Measurements from ENCODE around the gene DNAH17. TPM values are rescaled to one million over a fixed set of nuclear protein-coding genes. Genes with fewer than 3 reads are reported as not detected.
"Not testable (repeated sequence)": the region's sequence is repeated elsewhere in the genome, so short reads cannot be mapped to it uniquely, and the experiment has no call there.

Gene DNAH17
- total and polyA plus RNA-seq, 7 experiments from 2014 or later: 0.05 to 1.5 (median 0.38) TPM

DNA sequence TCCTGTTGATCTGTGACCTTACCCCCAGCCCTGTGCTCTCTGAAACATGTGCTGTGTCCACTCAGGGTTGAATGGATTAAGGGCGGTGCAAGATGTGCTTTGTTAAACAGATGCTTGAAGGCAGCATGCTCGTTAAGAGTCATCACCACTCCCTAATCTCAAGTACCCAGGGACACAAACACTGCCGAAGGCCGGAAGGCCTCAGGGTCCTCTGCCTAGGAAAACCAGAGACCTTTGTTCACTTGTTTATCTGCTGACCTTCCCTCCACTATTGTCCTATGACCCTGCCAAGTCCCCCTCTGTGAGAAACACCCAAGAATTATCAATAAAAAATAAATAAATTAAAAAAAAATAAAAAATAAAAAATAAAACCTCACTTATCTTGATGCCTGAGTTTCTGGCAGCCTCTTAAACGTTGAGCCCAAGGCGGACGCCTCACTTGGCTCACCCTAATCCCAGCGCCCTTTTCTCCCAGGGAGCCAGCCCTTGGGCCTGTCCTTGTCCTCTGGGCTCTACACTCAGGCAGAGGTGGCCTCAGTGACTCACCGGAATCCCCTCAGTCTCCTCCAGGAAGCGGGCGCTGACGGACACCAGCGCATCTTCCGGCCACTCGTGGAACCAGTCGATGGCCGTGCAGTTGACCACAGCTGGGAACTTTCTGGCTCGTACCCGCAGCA lies 110.9 kb downstream of the DNAH17 start:
- H3K27me3 ChIP-seq (ENCODE audit: control insufficient read depth in 2 of 2, insufficient read depth in 2 of 2, low read length in 2 of 2); H3K9me3 Mint-ChIP-seq; H3K27ac Mint-ChIP-seq; CTCF ChIA-PET; DNase-seq; H3K9me3 ChIP-seq (ENCODE audit: control insufficient read depth in 2 of 3, low read length in 3 of 3); H3K36me3 ChIP-seq (ENCODE audit: control insufficient read depth in 2 of 3, insufficient read depth in 3 of 3, low read length in 3 of 3); ATAC-seq; H3K4me3 ChIP-seq (ENCODE audit: low read length); intact Hi-C loops (cut with micrococcal nuclease); H3K36me3 Mint-ChIP-seq; H3K27ac ChIP-seq (ENCODE audit: low read depth, low read length); H3K27me3 Mint-ChIP-seq; POLR2A ChIA-PET; H3K4me1 Mint-ChIP-seq; H3K4me1 ChIP-seq (ENCODE audit: control insufficient read depth in 2 of 2, insufficient read depth in 2 of 2, low read length in 2 of 2); H3K4me3 Mint-ChIP-seq: not testable (repeated sequence)

GRCh38 chr17:78462148-78462547 lies 115.0 kb downstream of the DNAH17 start:
- ChIA-PET CTCF (no interaction called here), POLR2A (no interaction called here)
- Mint-ChIP-seq H3K36me3 (no peaks in the 10 kb centered on the region), H3K27me3 (no peaks in the 10 kb centered on the region), H3K9me3 (peaks cover 0 to 5% (median 0%) of the 10 kb centered on the region in 11 donors), H3K27ac (no peak overlapping the region), H3K4me3 (no peak overlapping the region), H3K4me1 (no peaks in the 10 kb centered on the region)
- no peak for ATAC-seq
- no peak for DNase-seq
- Histone ChIP-seq H3K4me3 (ENCODE audit: low read length) (no peak overlapping the region), H3K27ac (ENCODE audit: low read depth, low read length) (no peak overlapping the region), H3K4me1 (ENCODE audit: control insufficient read depth in 2 of 2, insufficient read depth in 2 of 2, low read length in 2 of 2) (no peaks in the 10 kb centered on the region), H3K27me3 (ENCODE audit: control insufficient read depth in 2 of 2, insufficient read depth in 2 of 2, low read length in 2 of 2) (no peaks in the 10 kb centered on the region), H3K9me3 (ENCODE audit: control insufficient read depth in 2 of 3, low read length in 3 of 3) (no peaks in the 10 kb centered on the region), H3K36me3 (ENCODE audit: control insufficient read depth in 2 of 3, insufficient read depth in 3 of 3, low read length in 3 of 3) (no peaks in the 10 kb centered on the region)
- intact Hi-C loops (cut with micrococcal nuclease): no loop called here

- ChIA-PET POLR2A (no interaction called here), CTCF (no interaction called here)
- no peak overlapping the region for H3K4me3 Mint-ChIP-seq
- no peaks in the 10 kb centered on the region for H3K36me3 ChIP-seq (ENCODE audit: control insufficient read depth in 2 of 3, insufficient read depth in 3 of 3, low read length in 3 of 3)
- H3K27ac Mint-ChIP-seq: no peak overlapping the region
- intact Hi-C loops (cut with micrococcal nuclease): no loop called here
- H3K9me3 ChIP-seq (ENCODE audit: control insufficient read depth in 2 of 3, low read length in 3 of 3): no peaks in the 10 kb centered on the region
- no peaks in the 10 kb centered on the region for H3K36me3 Mint-ChIP-seq
- no peaks in the 10 kb centered on the region for H3K4me1 Mint-ChIP-seq
- H3K9me3 Mint-ChIP-seq: peaks cover 0 to 5% (median 0%) of the 10 kb centered on the region in 11 donors
- H3K4me3 ChIP-seq (ENCODE audit: low read length): no peak overlapping the region
- H3K27me3 ChIP-seq (ENCODE audit: control insufficient read depth in 2 of 2, insufficient read depth in 2 of 2, low read length in 2 of 2): no peaks in the 10 kb centered on the region
- no peaks in the 10 kb centered on the region for H3K27me3 Mint-ChIP-seq
- ATAC-seq (no peak), DNase-seq (no peak)
- no peaks in the 10 kb centered on the region for H3K4me1 ChIP-seq (ENCODE audit: control insufficient read depth in 2 of 2, insufficient read depth in 2 of 2, low read length in 2 of 2)
- H3K27ac ChIP-seq (ENCODE audit: low read depth, low read length): no peak overlapping the region
Measured at GRCh38 chr17:78461799-78462053, 115.5 kb downstream of the DNAH17 start.

- Histone ChIP-seq H3K36me3 (ENCODE audit: control insufficient read depth in 2 of 3, insufficient read depth in 3 of 3, low read length in 3 of 3) (no peaks in the 10 kb centered on the region), H3K27me3 (ENCODE audit: control insufficient read depth in 2 of 2, insufficient read depth in 2 of 2, low read length in 2 of 2) (no peaks in the 10 kb centered on the region), H3K9me3 (ENCODE audit: control insufficient read depth in 2 of 3, low read length in 3 of 3) (no peaks in the 10 kb centered on the region), H3K4me1 (ENCODE audit: control insufficient read depth in 2 of 2, insufficient read depth in 2 of 2, low read length in 2 of 2) (no peaks in the 10 kb centered on the region), H3K4me3 (ENCODE audit: low read length) (no peak overlapping the region), H3K27ac (ENCODE audit: low read depth, low read length) (no peak overlapping the region)
- Mint-ChIP-seq H3K4me1 (no peaks in the 10 kb centered on the region), H3K27me3 (no peaks in the 10 kb centered on the region), H3K36me3 (no peaks in the 10 kb centered on the region), H3K27ac (peak overlapping the region in 1 of 9 donors; percentile 43), H3K4me3 (no peak overlapping the region), H3K9me3 (peaks cover 0 to 5% (median 0%) of the 10 kb centered on the region in 11 donors)
- POLR2A ChIA-PET: no interaction called here
- intact Hi-C loops (cut with micrococcal nuclease): no loop called here
- CTCF ChIA-PET: no interaction called here
- DNase-seq (no peak), ATAC-seq (no peak)
Measured at GRCh38 chr17:78460951-78461798, 116.0 kb downstream of the DNAH17 start.

DNA sequence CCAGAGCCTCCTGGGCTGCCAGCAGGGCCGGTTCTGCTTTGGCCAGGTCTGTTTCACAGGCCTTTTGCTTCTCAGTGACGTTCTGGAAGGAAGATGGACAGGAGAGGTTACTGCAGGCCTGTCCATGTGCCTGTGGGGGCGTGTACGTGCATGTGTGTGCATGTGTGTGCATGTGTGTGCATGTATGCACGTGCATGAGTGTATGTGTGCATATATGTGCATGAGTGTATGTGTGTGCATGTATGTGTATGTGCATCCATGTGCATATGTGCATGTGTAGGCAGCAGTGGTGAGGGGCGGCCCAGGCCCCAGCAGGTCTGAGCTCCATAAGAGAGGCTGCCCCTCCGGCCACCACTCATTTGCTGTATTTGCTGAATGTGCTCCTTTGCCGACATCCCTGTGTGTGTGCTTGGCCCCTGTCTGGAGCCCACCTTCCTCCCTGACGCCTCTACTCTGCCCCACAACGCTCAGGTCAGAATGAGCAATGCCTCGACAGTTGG lies 117.0 kb downstream of the DNAH17 start:
- no peaks in the 10 kb centered on the region for H3K9me3 ChIP-seq (ENCODE audit: control insufficient read depth in 2 of 3, low read length in 3 of 3)
- ATAC-seq (no peak), DNase-seq (no peak)
- Mint-ChIP-seq H3K27me3 (no peaks in the 10 kb centered on the region), H3K9me3 (peaks cover 0 to 5% (median 0%) of the 10 kb centered on the region in 11 donors), H3K4me3 (no peak overlapping the region), H3K4me1 (no peaks in the 10 kb centered on the region), H3K36me3 (no peaks in the 10 kb centered on the region), H3K27ac (no peak overlapping the region)
- no peaks in the 10 kb centered on the region for H3K4me1 ChIP-seq (ENCODE audit: control insufficient read depth in 2 of 2, insufficient read depth in 2 of 2, low read length in 2 of 2)
- intact Hi-C loops (cut with micrococcal nuclease): no loop called here
- ChIA-PET CTCF (no interaction called here), POLR2A (no interaction called here)
- H3K27me3 ChIP-seq (ENCODE audit: control insufficient read depth in 2 of 2, insufficient read depth in 2 of 2, low read length in 2 of 2): no peaks in the 10 kb centered on the region
- no peak overlapping the region for H3K4me3 ChIP-seq (ENCODE audit: low read length)
- H3K36me3 ChIP-seq (ENCODE audit: control insufficient read depth in 2 of 3, insufficient read depth in 3 of 3, low read length in 3 of 3): no peaks in the 10 kb centered on the region
- H3K27ac ChIP-seq (ENCODE audit: low read depth, low read length): no peak overlapping the region

DNA sequence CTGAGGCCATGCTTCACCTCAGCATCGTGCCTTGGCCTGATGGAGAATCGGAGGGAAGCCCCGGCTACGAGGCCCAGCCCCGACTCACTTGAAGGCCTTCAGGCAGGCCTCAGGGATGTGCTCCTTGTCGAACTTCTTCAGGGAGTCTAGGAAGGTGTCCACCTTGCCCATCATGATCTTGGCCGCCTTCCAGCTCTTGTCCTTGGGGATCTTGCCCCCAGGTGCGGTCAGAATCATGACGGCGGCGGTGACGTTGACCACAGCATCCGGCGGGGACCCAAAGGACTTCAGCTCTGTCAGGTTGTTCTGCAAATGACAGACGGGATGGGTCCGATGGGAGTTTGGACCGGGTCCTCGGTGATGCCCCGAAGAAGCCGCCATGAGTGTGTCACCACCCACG lies 117.5 kb downstream of the DNAH17 start:
- Histone ChIP-seq H3K27ac (ENCODE audit: low read depth, low read length) (no peak overlapping the region), H3K4me3 (ENCODE audit: low read length) (no peak overlapping the region), H3K4me1 (ENCODE audit: control insufficient read depth in 2 of 2, insufficient read depth in 2 of 2, low read length in 2 of 2) (no peaks in the 10 kb centered on the region), H3K36me3 (ENCODE audit: control insufficient read depth in 2 of 3, insufficient read depth in 3 of 3, low read length in 3 of 3) (no peaks in the 10 kb centered on the region), H3K9me3 (ENCODE audit: control insufficient read depth in 2 of 3, low read length in 3 of 3) (no peaks in the 10 kb centered on the region), H3K27me3 (ENCODE audit: control insufficient read depth in 2 of 2, insufficient read depth in 2 of 2, low read length in 2 of 2) (no peaks in the 10 kb centered on the region)
- ATAC-seq (no peak), DNase-seq (no peak)
- POLR2A ChIA-PET: no interaction called here
- no peaks in the 10 kb centered on the region for H3K36me3 Mint-ChIP-seq
- H3K4me3 Mint-ChIP-seq: no peak overlapping the region
- CTCF ChIA-PET: no interaction called here
- H3K9me3 Mint-ChIP-seq: peaks cover 0 to 2% (median 0%) of the 10 kb centered on the region in 11 donors
- no peaks in the 10 kb centered on the region for H3K4me1 Mint-ChIP-seq
- no peak overlapping the region for H3K27ac Mint-ChIP-seq
- no peaks in the 10 kb centered on the region for H3K27me3 Mint-ChIP-seq
- intact Hi-C loops (cut with micrococcal nuclease): no loop called here

DNA sequence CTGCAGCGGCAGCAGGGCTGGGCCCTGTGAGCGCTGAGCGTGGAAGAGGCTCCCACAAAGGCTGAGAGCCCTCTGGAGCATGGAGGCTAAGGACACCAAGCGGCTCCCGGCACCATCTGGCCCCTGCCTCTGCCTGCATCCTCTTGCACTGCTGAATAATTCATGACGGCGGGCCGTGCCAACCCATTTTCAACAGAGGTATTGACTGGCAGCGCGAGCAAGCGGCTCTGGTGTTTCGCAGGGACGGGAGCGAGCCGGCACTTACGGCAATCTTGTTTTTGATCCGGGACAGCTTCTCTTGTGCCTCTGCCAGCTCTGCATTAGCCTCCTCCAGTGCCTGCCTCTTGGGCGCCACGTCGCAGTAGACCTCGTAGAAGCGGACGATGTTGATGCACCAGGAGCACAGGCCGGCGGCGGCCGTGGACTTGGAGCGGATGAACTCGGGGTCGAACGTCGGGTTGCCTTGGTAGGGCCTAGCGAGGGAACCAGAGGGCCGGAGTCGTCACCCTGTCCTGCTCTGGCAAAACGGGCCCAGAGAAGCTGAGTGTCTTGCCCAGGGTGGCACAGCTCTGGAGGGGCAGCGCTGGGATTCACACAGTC lies 118.4 kb downstream of the DNAH17 start:
- intact Hi-C loops (cut with micrococcal nuclease): no loop called here
- Mint-ChIP-seq H3K27me3 (no peaks in the 10 kb centered on the region), H3K4me3 (no peak overlapping the region), H3K27ac (no peak overlapping the region), H3K4me1 (no peaks in the 10 kb centered on the region), H3K36me3 (no peaks in the 10 kb centered on the region), H3K9me3 (no peaks in the 10 kb centered on the region)
- DNase-seq (no peak), ATAC-seq (no peak)
- Histone ChIP-seq H3K4me3 (ENCODE audit: low read length) (no peak overlapping the region), H3K27ac (ENCODE audit: low read depth, low read length) (no peak overlapping the region), H3K36me3 (ENCODE audit: control insufficient read depth in 2 of 3, insufficient read depth in 3 of 3, low read length in 3 of 3) (no peaks in the 10 kb centered on the region), H3K27me3 (ENCODE audit: control insufficient read depth in 2 of 2, insufficient read depth in 2 of 2, low read length in 2 of 2) (no peaks in the 10 kb centered on the region), H3K4me1 (ENCODE audit: control insufficient read depth in 2 of 2, insufficient read depth in 2 of 2, low read length in 2 of 2) (no peaks in the 10 kb centered on the region), H3K9me3 (ENCODE audit: control insufficient read depth in 2 of 3, low read length in 3 of 3) (no peaks in the 10 kb centered on the region)
- POLR2A ChIA-PET: no interaction called here
- CTCF ChIA-PET: no interaction called here
